ENCODE data around the gene PYDC2. TPM values are rescaled to one million over a fixed set of nuclear protein-coding genes. Genes with fewer than 3 reads are reported as not detected.

Gene PYDC2
- total and polyA plus RNA-seq, 5 donors from 2014 or later, result not detected

DNA sequence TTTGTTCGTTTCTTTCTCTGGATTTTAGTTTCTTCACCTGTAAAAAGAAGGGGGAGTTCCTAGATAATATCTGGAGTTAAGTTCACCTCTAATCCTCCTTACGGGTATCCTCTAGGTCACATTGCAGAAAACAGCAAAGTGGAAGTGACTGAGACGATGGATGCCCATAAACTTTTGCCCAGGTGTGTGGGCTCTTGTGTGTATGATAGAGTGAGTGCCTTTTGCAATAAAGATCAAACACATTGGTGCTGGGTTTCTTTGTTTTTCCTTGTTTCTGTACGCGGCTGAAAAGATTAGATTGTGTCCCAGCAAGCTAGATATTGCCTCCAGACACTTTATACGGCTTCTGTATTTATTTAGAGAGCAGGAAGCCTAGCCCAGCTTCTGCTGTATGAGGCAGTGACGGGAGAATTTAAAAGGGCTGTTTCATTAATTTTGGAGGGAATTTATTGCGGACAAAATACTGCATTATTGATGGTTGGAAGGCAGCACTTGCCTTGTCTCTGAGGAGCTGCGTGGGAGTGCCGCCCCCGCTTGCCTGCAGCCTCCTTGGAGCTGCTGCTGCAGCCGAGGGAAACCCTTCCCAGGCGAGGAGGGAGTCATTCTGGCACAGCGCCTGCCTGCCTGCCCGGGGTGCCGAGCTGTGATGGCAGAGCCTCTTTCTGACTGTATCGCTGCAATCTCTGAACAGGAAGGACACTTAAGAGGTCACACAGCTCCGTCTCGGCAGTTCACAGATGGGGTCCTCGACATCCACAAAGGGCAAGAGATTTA, 38.5 kb downstream of the PYDC2 start:
- Histone ChIP-seq H3K27me3 (ENCODE audit: control insufficient read depth, insufficient read depth, low read length) (no peaks in the 10 kb centered on the region), H3K36me3 (ENCODE audit: control insufficient read depth, insufficient read depth, low read length) (no peaks in the 10 kb centered on the region), H3K4me3 (ENCODE audit: low read depth, low read length) (no peak overlapping the region), H3K9me3 (ENCODE audit: control insufficient read depth in 2 of 2, low read length in 2 of 2) (no peaks in the 10 kb centered on the region), H3K4me1 (ENCODE audit: control insufficient read depth, insufficient read depth, low read length, poor library complexity, severe bottlenecking) (no peaks in the 10 kb centered on the region), H3K27ac (ENCODE audit: insufficient read depth, low read length, poor library complexity, severe bottlenecking) (no peak overlapping the region)
- Mint-ChIP-seq H3K27me3 (no peaks in the 10 kb centered on the region), H3K36me3 (no peaks in the 10 kb centered on the region), H3K9me3 (peaks cover 0 to 11% (median 2%) of the 10 kb centered on the region in 7 donors), H3K27ac (no peak overlapping the region), H3K4me3 (peak overlapping the region in 2 of 4 donors; percentile 28 to 68), H3K4me1 (no peaks in the 10 kb centered on the region)
- no peak for ATAC-seq (ENCODE audit: low read depth in 2 of 2)
- DNase-seq, result no peak

DNA sequence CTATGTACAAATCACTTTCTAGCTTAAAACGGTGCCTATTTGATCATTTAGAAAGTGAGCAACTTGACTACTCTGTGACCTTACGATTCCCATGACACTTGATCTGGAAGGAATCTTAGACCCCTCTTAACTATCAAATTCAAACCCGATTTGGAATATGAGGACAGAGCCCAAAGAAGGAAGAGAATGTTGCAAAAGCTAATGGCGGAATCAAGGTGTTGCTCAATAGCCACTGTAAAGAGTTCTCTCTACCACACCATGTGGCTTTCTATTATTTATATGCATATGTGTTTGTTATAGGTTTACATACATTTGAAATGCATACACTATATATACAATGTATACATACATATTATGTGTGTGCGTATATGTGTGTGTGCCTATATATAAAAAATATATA, 39.9 kb downstream of the PYDC2 start:
- ATAC-seq (ENCODE audit: low read depth in 2 of 2) (no peak), DNase-seq (no peak)
- Histone ChIP-seq H3K36me3 (ENCODE audit: control insufficient read depth, insufficient read depth, low read length) (no peaks in the 10 kb centered on the region), H3K4me1 (ENCODE audit: control insufficient read depth, insufficient read depth, low read length, poor library complexity, severe bottlenecking) (no peaks in the 10 kb centered on the region), H3K27me3 (ENCODE audit: control insufficient read depth, insufficient read depth, low read length) (no peaks in the 10 kb centered on the region), H3K27ac (ENCODE audit: insufficient read depth, low read length, poor library complexity, severe bottlenecking) (no peak overlapping the region), H3K4me3 (ENCODE audit: low read depth, low read length) (no peak overlapping the region), H3K9me3 (ENCODE audit: control insufficient read depth in 2 of 2, low read length in 2 of 2) (no peaks in the 10 kb centered on the region)
- Mint-ChIP-seq H3K4me3 (no peak overlapping the region), H3K9me3 (peaks cover 0 to 9% (median 1%) of the 10 kb centered on the region in 7 donors), H3K4me1 (no peaks in the 10 kb centered on the region), H3K27me3 (no peaks in the 10 kb centered on the region), H3K36me3 (no peaks in the 10 kb centered on the region), H3K27ac (no peak overlapping the region)

DNA sequence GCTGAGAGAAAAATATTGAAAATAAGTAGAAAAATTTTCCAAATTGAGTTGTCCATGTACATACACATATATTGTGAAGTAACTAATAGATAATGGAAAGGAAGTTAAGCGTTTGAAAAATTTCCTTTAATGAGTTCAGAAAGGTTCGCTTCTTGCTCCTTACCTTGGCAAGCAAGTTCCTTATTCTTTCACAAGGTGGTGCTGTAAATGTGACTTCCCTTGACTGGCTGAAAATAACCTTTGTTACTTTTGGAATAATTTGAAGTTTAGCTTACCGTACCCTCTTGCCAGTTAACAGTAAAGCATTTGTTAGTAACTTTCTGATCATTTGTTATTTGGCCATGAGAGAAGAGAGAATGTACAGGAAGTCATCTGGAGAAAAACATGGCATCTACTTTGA, 41.6 kb downstream of the PYDC2 start:
- Mint-ChIP-seq H3K4me3 (no peak overlapping the region), H3K9me3 (peaks cover 0 to 7% (median 1%) of the 10 kb centered on the region in 7 donors), H3K4me1 (no peaks in the 10 kb centered on the region), H3K27me3 (no peaks in the 10 kb centered on the region), H3K36me3 (no peaks in the 10 kb centered on the region), H3K27ac (no peak overlapping the region)
- Histone ChIP-seq H3K4me3 (ENCODE audit: low read depth, low read length) (no peak overlapping the region), H3K36me3 (ENCODE audit: control insufficient read depth, insufficient read depth, low read length) (no peaks in the 10 kb centered on the region), H3K27me3 (ENCODE audit: control insufficient read depth, insufficient read depth, low read length) (no peaks in the 10 kb centered on the region), H3K4me1 (ENCODE audit: control insufficient read depth, insufficient read depth, low read length, poor library complexity, severe bottlenecking) (no peaks in the 10 kb centered on the region), H3K9me3 (ENCODE audit: control insufficient read depth in 2 of 2, low read length in 2 of 2) (no peaks in the 10 kb centered on the region), H3K27ac (ENCODE audit: insufficient read depth, low read length, poor library complexity, severe bottlenecking) (no peak overlapping the region)
- DNase-seq (no peak), ATAC-seq (ENCODE audit: low read depth in 2 of 2) (no peak)

DNA sequence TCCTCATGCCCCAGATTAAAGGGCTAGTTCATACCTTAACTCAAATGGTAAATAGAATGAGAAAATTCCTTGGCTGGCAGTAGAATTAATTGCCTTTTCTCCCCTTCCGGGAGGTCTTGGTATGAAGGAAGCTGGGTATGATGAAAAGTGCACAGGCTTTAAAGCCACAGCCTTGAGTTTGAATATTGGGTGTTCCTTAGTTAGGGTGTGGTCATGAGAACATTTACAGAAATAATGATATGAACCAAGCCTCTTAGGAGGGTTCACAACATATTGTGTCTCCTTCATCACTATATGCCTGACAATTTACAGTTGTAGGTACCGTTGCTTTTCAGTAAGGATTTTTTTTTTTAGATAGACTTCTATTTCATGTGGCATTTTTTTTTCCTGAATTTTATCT, 48.1 kb downstream of the PYDC2 start:
- H3K4me3 ChIP-seq (ENCODE audit: low read depth, low read length), result no peak overlapping the region
- no peaks in the 10 kb centered on the region for H3K9me3 ChIP-seq (ENCODE audit: control insufficient read depth in 2 of 2, low read length in 2 of 2)
- H3K4me1 Mint-ChIP-seq, result no peaks in the 10 kb centered on the region
- no peak overlapping the region for H3K27ac Mint-ChIP-seq
- H3K36me3 ChIP-seq (ENCODE audit: control insufficient read depth, insufficient read depth, low read length), result no peaks in the 10 kb centered on the region
- no peak for DNase-seq
- H3K9me3 Mint-ChIP-seq, result peaks cover 0 to 4% (median 0%) of the 10 kb centered on the region in 7 donors
- H3K27ac ChIP-seq (ENCODE audit: insufficient read depth, low read length, poor library complexity, severe bottlenecking), result no peak overlapping the region
- ATAC-seq (ENCODE audit: low read depth in 2 of 2), result no peak
- no peaks in the 10 kb centered on the region for H3K27me3 Mint-ChIP-seq
- no peak overlapping the region for H3K4me3 Mint-ChIP-seq
- H3K36me3 Mint-ChIP-seq, result no peaks in the 10 kb centered on the region
- H3K27me3 ChIP-seq (ENCODE audit: control insufficient read depth, insufficient read depth, low read length), result no peaks in the 10 kb centered on the region
- no peaks in the 10 kb centered on the region for H3K4me1 ChIP-seq (ENCODE audit: control insufficient read depth, insufficient read depth, low read length, poor library complexity, severe bottlenecking)

Other genes with a start within 250 kb of the PYDC2 start
- 10.3 TPM for gene CCDC50, start 131.8 kb upstream of the PYDC2 start, total RNA-seq
- 10 to 100 TPM in 1 of 4 donors, 1 to 10 TPM in 3; 7.8 to 11.4 (median 9.0) TPM for gene CCDC50, start 131.8 kb upstream of the PYDC2 start, polyA plus RNA-seq
- gene UTS2B, start 130.6 kb upstream of the PYDC2 start, total RNA-seq, result not detected
- not detected for gene UTS2B, start 130.6 kb upstream of the PYDC2 start, polyA plus RNA-seq

All from CD4-positive, CD25-positive, alpha-beta regulatory T cell (primary cell).